UCSD-AML1 (cell line): ENCODE measurements around the gene SMARCA2.

Source experiments
- DNase-seq: peaks from one replicate; lab custom pipeline; 2025; ENCODE audit not compliant: unreplicated experiment; lab: John Stamatoyannopoulos, UW

Gene SMARCA2

GRCh38 chr9:2039294-2040180 lies 24.4 kb downstream of the SMARCA2 start:
- DNase-seq: no peak

- DNase-seq: no peak
Measured at GRCh38 chr9:2040828-2041227, 25.7 kb downstream of the SMARCA2 start.

- no peak for DNase-seq
Measured at GRCh38 chr9:2041736-2042135, 26.6 kb downstream of the SMARCA2 start.

- DNase-seq: no peak
Measured at GRCh38 chr9:2043243-2043642, 28.1 kb downstream of the SMARCA2 start.

- no peak for DNase-seq
Measured at GRCh38 chr9:2043881-2044462, 28.8 kb downstream of the SMARCA2 start.

GRCh38 chr9:2047144-2047671 lies 32.1 kb downstream of the SMARCA2 start:
- DNase-seq: no peak

GRCh38 chr9:2047916-2048315 lies 32.8 kb downstream of the SMARCA2 start:
- no peak for DNase-seq

- DNase-seq: no peak
Measured at GRCh38 chr9:2050236-2050635, 35.1 kb downstream of the SMARCA2 start.

GRCh38 chr9:2053883-2054845 lies 39.0 kb downstream of the SMARCA2 start:
- no peak for DNase-seq

- DNase-seq: no peak
Measured at GRCh38 chr9:2055203-2055658, 40.1 kb downstream of the SMARCA2 start.

- DNase-seq: no peak
Measured at GRCh38 chr9:2059274-2059929, 44.3 kb downstream of the SMARCA2 start.

GRCh38 chr9:2060424-2060823 lies 45.3 kb downstream of the SMARCA2 start:
- no peak for DNase-seq

GRCh38 chr9:2065704-2066103 lies 50.6 kb downstream of the SMARCA2 start:
- no peak for DNase-seq

GRCh38 chr9:2066312-2067273 lies 51.4 kb downstream of the SMARCA2 start:
- DNase-seq: no peak

GRCh38 chr9:2072752-2073405 lies 57.7 kb downstream of the SMARCA2 start:
- no peak for DNase-seq

- DNase-seq: no peak
Measured at GRCh38 chr9:2082772-2083171, 67.6 kb downstream of the SMARCA2 start.

- DNase-seq: no peak
Measured at GRCh38 chr9:2083479-2083878, 68.3 kb downstream of the SMARCA2 start.

- DNase-seq: no peak
Measured at GRCh38 chr9:2085716-2086115, 70.6 kb downstream of the SMARCA2 start.

- no peak for DNase-seq
Measured at GRCh38 chr9:2086116-2086515, 71.0 kb downstream of the SMARCA2 start.
